RKO (cell line): Measurements from ENCODE around the gene IER3.

Source experiments
- DNase-seq: peaks from one replicate; pipeline ENCODE4 v3.0.0-alpha.2; 2016; ENCODE audit warnings: low spot score

The IER3 gene, protein sequence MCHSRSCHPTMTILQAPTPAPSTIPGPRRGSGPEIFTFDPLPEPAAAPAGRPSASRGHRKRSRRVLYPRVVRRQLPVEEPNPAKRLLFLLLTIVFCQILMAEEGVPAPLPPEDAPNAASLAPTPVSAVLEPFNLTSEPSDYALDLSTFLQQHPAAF

GRCh38 chr6:30744054-30744805, at the start of gene IER3:
Gene IER3 (minus strand): TSS chr6:30744547. CDS start chr6:30744518, 29 bp downstream.
- DNase-seq: peak; percentile 92

DNA sequence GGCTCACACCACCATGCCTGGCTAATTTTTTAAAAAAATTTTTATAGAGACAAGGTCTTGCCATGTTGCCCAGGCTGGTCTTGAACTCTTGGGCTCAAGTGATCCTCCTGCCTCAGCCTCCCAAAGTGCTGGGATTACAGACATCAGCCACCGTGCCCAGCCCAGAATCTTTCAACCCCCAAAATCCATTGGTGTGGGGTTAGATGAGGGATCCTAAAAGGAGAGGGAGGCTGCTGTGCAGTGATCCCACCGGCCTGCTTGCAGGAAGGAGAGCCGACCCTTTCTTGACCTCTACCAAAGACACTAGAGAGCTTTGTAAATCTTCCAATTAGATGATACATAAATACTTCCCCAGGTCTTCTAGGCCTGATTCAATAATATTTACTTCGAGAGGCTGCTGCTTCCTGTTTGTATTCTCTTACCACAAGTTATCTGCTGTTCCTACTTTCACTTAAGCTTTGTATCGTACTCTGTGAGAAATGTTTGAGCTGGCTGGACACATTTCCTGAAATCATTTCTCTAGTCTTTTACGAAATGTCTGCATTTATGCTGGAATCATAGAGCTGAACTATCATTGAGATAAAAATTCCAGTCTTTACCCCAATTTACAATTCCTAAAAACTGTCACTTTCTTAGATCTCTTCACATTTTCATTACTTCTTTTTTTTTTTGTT, 49.3 kb upstream of the IER3 start:
- DNase-seq: no peak

DNA sequence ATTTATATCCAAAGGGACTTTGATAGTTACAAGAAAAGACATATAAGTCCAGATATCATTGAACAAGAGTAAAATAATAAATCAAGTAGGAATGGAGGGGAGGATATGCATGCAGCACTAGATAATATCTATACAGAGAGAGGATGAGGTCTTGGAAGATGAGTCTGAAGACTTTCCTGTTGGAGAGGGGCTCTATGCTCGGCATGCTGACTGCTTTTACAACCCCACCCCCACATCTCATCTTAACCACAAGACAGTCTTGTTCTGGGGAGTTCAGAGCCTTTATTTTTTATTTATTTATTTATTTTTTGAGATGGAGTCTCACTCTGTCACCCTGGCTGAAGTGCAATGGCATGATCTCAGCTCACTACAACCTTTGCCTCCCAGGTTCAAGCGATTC, 48.4 kb upstream of the IER3 start:
- no peak for DNase-seq

DNA sequence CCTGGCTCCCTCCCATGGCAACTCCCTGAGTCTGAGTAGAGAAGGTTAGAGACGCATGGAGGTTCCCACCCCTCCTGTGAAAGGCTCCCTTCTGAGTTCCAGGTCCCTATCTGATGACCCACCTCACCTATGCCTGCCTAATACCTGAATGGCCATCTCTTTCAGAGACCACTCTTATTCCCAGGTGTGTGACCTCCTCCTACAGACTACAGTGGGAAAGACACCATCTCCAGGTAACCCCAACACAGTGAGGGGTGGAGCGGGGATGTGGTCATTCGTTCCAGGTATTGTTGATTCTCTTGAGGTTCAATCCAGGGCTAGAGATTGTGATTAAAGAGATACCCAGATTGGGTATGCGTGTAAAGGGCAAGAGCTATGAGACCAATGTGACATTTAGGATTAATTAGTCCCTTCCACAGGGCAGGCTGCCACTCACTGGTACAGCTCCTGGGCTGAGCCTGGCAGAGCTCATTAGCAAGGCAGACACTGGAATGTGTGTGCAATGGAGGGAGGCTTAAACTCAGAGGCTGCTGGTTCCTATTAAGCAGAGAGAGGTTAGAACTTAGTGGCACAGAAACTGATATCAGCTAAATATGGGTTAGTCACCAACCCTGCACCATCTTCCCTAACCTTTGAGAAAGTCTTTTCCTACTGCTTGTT, 46.5 kb upstream of the IER3 start:
- no peak for DNase-seq

DNA sequence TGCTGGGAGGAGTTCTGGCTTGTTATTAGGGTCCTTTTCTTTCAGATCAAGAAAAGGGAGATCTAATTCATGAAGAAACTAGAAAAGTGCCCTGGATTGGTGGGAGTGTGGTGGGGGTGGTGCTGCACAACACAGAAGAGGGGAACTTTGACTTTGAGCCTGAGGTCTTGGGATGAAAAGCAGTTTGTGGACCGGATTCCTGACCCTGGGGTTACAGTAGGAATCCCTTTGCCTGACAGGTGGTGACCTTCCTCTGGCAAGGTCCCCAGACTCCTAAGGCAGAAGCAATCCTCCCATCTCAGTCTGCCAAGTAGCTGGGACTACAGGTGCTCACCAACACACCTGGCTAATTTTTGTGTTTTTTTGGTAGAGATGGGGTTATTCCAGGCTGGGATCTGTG, 45.3 kb upstream of the IER3 start:
- no peak for DNase-seq

DNA sequence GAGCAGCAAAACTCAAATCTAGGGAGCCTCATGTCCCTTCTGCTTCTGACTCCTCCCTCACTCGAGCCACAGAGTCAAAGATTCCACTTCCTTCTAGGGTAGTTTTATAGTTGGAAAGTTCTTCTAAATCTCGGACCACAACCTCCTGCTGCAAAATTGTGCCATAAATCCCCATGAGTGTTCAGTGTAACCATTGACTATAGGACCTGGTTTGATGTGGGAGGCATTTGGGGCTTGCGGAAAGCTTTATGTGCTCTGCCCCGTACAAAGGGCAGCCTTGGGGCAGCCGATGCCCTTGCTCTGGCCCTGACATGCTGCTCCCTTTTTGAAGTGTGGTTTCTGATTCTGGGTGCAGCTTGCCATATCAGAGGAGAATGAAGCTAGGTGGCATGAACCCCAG, 43.6 kb upstream of the IER3 start:
- DNase-seq: no peak

- DNase-seq: peak; percentile 75
These were observed 38.2 kb upstream of the IER3 start for GRCh38 chr6:30782425-30783014.

- peak; percentile 99 for DNase-seq
These were observed 37.5 kb upstream of the IER3 start for GRCh38 chr6:30781743-30782424.

- DNase-seq: no peak
These were observed 37.0 kb upstream of the IER3 start for GRCh38 chr6:30781395-30781742.

DNA sequence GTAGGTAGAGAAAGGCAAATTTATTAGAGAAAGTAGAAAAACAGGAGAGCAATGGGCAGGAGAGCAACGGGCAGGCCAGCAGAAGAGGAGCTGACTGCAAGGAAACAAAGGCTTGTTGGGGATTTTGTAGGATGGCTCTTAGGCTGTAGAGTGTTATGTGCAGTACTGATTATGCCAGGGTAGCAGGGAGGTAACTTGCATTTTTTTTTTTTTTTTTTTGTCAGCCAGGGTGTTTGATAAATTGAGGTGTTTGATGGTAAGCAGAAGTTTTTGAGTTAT, 36.2 kb upstream of the IER3 start:
- no peak for DNase-seq

DNA sequence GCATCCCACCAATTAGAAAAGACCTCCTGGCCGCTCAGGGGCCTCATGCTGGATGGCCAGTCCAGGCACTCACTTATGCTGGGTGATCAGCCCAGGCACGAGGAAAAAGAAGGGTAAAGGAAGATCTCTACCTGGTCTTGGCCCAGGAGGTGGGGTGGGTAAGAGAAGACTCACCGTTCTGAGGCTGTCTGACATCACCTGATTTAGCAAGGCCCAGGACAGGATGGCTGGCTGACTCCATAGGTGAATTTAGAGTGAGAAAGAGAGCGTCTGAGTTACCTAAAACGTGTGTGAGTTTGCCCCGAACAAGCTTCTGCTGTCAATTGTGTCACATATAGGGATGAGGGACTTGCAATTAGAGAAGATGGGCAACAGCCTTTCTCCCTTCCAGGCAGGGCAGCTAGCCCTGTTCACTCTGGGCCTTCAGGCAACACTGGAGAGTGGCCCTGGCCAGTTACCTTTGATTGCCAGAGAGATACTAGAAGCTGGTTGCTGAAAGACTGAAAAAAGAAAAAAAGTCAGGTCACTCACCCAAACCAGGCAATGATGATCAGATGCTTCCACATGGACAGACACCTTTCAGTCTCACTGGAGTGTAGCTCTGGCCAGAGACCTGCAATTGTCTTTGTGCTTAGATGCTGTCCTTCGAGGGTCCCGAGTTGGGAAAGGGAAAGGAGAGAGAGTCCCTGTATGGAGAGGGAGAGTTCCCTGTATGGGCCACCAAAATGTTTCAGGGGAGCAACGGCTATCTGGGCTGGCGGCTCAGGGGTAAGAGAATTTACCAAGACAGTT, 35.7 kb upstream of the IER3 start:
- no peak for DNase-seq

GRCh38 chr6:30778001-30778635, 33.8 kb upstream of the IER3 start:
- no peak for DNase-seq

DNA sequence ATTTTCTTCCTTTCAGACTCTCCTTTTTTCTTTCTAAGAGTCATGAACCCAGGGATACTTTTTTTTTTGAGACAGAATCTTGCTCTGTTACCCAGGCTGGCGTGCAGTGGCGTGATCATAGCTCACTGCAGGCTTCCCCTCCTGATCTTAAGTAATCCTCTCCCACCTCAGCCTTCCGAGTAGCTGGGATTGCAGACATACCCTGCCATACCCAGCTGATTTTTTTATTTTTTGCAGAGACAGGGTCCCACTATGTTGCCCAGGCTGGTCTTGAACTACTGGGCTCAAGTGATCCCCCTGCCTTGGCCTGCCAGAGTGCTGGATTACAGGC, 32.8 kb upstream of the IER3 start:
- DNase-seq: no peak

DNA sequence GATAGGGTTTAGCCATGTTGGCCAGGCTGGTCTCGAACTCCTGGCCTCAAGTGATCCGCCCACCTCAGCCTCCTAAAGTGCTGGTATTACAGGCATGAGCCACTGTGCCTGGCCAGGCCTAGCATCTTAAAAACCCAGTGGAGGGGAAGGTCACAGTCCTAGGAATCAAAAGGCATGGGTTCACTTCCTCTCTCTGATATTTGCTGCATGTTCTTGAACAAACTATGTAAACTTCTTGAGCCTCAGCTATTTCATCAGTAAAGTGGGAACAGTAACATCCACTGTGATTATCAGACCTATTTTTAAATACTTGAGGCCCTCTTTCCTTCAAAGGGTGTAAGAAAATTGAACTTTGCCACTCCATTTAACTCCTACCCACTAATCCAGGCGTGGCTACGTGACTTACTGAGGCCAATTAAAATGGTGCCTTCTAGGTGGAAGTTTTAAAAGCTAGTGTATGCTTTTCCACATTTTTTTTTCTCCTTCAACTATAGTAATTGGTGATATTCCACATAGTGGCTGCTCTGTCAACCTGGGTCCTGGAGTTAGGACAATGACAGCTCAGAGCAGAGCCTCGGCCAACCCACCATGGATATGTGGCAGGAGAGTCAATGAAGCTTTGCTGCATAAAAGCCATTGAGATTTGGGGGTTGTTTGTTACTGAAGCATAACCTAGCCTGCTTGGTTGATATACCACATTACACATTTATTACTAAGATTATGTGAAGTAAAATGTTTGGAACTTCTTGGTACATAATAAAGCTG, 32.2 kb upstream of the IER3 start:
- DNase-seq: no peak

DNA sequence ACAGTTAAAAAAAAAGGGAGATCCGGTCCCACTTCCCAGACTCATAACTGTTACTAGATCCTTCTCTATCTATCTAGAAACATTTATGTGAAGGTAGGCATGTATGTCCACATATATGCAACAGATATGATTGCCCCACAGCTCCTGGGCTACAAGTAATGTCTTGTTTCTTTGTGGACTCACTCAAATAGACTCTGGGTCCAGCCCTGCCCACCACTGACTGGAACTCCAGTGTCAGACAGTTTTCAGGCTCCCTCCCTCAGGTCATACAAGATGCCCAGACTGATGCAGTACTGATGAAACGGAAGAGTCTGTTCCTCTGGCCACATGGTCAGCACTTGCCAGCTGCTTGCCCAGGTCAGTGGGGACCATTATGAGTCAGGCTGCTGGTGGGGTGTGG, 30.8 kb upstream of the IER3 start:
- DNase-seq: no peak

- no peak for DNase-seq
These were observed 30.4 kb upstream of the IER3 start for GRCh38 chr6:30774701-30775100.

GRCh38 chr6:30770592-30770991, 26.2 kb upstream of the IER3 start:
- no peak for DNase-seq

DNA sequence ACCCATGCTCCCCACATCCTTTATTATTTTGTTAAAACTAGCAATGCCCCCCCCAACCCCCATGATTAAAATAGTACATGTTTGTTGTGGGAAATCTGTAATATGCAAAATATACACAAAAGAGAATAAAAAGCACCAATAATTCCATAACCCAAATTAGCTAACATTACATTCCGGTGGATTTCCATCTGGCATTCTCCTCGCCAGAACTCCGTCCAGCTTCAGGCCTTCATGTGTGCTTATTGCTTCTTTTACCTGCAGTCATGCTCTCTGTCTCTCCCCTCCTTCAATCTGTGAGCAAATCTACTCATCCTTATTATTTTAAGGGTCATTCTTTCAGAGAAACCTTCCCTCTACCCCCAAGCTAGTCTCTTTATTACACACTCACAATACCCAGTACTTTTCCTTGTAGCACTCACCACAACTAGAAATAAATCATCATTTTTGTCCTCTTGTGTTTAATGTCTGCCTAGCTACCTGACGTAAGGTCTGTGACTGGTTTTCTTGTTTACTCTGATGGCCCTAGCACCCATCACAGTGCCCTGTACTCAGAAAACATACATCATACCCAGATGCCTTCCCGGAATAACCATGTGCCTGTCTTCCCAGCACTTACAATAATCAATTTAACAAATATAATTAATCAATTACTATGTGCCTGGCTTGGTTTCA, 25.6 kb upstream of the IER3 start:
- no peak for DNase-seq

DNA sequence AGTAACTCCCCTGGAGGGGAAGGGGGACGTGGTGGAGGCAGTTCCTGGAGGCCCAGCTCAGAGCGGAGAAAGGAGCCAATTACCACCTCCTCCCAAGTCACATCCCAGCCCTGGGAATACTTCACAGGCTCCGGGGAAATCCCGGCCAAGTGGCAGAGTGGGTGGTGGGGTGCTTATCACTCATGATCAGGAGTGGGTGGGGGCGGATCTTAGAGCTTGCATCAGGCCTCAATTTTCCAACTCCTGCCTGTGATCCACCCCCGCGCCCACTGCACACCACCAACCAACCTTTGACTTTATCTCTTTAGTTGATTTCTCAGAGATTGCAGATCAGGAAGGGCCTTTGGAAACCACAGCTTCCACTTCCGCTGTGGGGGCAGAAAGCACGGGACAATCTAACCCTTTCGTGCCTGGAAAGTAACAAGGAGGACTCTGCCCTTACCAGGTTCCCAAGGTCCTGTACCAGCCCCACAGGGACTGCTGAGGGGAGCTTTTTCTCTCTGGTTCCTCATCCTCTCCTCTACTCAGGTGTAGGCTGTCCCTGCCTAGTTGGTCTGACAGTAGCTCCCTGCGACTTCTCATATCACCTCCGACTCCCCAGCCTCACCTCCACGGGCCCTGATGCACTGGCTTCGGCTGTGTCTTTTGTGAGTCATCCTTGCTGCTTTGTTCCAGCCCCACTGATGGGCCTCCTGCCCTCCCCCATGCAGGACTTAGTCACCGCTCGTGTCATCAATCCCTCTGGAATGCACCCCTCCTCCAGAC, 24.9 kb upstream of the IER3 start:
- peak; percentile 98 for DNase-seq
